T-cell (primary cell): ENCODE results near the gene FAM110C. TPM values are rescaled to one million over a fixed set of nuclear protein-coding genes. Genes with fewer than 3 reads are reported as not detected.
A peak's percentile ranks its signal among the peaks of the same experiment; 100 is the strongest.

Source experiments
- ATAC-seq, 4 experiments: fragments of 200-7000 bp in 3 of 4; fragments of 150-1000 bp in 1 of 4; cut with Tn5 transposase; replicated peaks in 1 of 4; 1 replicate in 3 of 4; 2 replicates in 1 of 4; pipeline ENCODE4 v1.10.0; 2021; ENCODE audit warnings: moderate library complexity in 3 of 4, mild to moderate bottlenecking in 2 of 4, moderate number of reproducible peaks in 1 of 4
- CTCF ChIA-PET, 2 donors: fragments of 300-600 bp; sonication (Branson Sonifier 250); formaldehyde crosslinking; loops; one replicate each; lab custom pipeline; 2022; ENCODE audit warnings: antibody characterized with exemption in 2 of 2; lab: Charles Lee
- POLR2A ChIA-PET, 2 donors: fragments of 300-600 bp; sonication (Branson Sonifier 250); formaldehyde crosslinking; loops; one replicate each; lab custom pipeline; 2022; ENCODE audit warnings: antibody characterized with exemption in 2 of 2; lab: Charles Lee
- DNase-seq, 35 experiments: peaks; one replicate each; pipeline versions ENCODE4 v3.0.0 to v3.0.0-alpha.2; 2013 to 2023
- H3K27ac ChIP-seq: one replicate; pipeline ENCODE4 v1.5.1; 2013; ENCODE audit warnings: low read length
- H3K27me3 ChIP-seq, 2 experiments: replicated peaks in 1 of 2; 1 replicate in 1 of 2; 2 replicates in 1 of 2; pipeline versions ENCODE4 v1.6.1 to v1.7.0; 2013; ENCODE audit warnings: low read length in 1 of 2, mixed read lengths in 1 of 2; ENCODE audit not compliant: control insufficient read depth in 2 of 2, insufficient read depth in 2 of 2; ENCODE audit errors: extremely low read depth in 1 of 2
- H3K36me3 ChIP-seq, 2 donors: 1 replicate in 1 of 2; 2 replicates in 1 of 2; pipeline versions ENCODE4 v1.6.1 to v1.7.0; 2013; ENCODE audit warnings: low read length in 1 of 2; ENCODE audit not compliant: control insufficient read depth in 2 of 2, insufficient read depth in 1 of 2; ENCODE audit errors: extremely low read depth in 1 of 2
- H3K4me1 ChIP-seq, 2 experiments: 1 replicate in 1 of 2; 2 replicates in 1 of 2; pipeline versions ENCODE4 v1.6.1 to v1.7.0; 2013; ENCODE audit warnings: low read length in 2 of 2, mixed read lengths in 1 of 2; ENCODE audit not compliant: insufficient read depth in 2 of 2, control insufficient read depth in 1 of 2; ENCODE audit errors: extremely low read depth in 1 of 2
- H3K4me3 ChIP-seq, 2 donors: 1 replicate in 1 of 2; 2 replicates in 1 of 2; pipeline versions ENCODE4 v1.5.1 to v1.7.0; 2013; ENCODE audit warnings: mild to moderate bottlenecking in 2 of 2, low read length in 1 of 2, moderate library complexity in 1 of 2; ENCODE audit not compliant: control insufficient read depth in 1 of 2; ENCODE audit errors: extremely low read depth in 1 of 2
- H3K9me3 ChIP-seq: 2 replicates; pipeline ENCODE4 v1.7.0; 2013
- H3K27ac Mint-ChIP-seq, 2 donors: one replicate each; pipeline ENCODE4 v1.8.0; 2020 to 2021; ENCODE audit warnings: mild to moderate bottlenecking in 2 of 2, mixed read lengths in 2 of 2
- H3K27me3 Mint-ChIP-seq, 2 donors: one replicate each; pipeline ENCODE4 v1.8.0; 2021 to 2022; ENCODE audit warnings: mixed read lengths in 2 of 2
- H3K36me3 Mint-ChIP-seq: one replicate; pipeline ENCODE4 v1.8.0; 2021; ENCODE audit warnings: mixed read lengths
- H3K4me1 Mint-ChIP-seq, 3 donors: one replicate each; pipeline ENCODE4 v1.8.0; 2020 to 2022; ENCODE audit warnings: mixed read lengths in 3 of 3, mild to moderate bottlenecking in 1 of 3
- H3K4me3 Mint-ChIP-seq, 3 donors: one replicate each; pipeline ENCODE4 v1.8.0; 2020 to 2022; ENCODE audit warnings: mild to moderate bottlenecking in 3 of 3, mixed read lengths in 3 of 3, moderate library complexity in 3 of 3
- H3K9me3 Mint-ChIP-seq, 3 donors: one replicate each; pipeline ENCODE4 v1.8.0; 2020 to 2022; ENCODE audit warnings: mixed read lengths in 3 of 3
- WGBS: methylation state at CpG from one replicate; pipeline ENCODE4 v1.1.5; 2013; ENCODE audit warnings: missing lambda C conversion rate; ENCODE audit not compliant: insufficient coverage; 5-methylcytosine and 5-hydroxymethylcytosine counted together
- total RNA-seq, 35 experiments: library from RNA in 6 of 35; stranded (reverse) in 6 of 35; fragments of 120-200 nt in 1 of 35; gene quantifications; one replicate each; pipeline versions ENCODE4 v1.2.1 to v1.2.4 and lab custom pipeline; 2013 to 2026

FAM110C gene, protein sequence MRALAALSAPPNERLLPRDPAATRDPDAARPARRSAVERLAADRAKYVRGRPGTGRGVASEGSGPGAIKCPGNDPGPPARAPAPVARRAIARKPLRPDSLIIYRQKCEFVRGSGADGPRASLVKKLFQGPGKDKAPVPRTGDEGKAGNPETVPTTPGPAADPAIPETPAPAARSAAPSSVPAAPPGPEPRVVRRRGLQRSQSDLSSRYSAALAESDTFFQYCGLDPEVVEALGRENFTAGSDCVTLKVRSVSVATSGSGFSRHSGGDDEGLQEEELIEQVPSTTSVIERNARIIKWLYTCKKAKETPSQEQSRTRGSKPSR
- total RNA-seq (1 to 10 TPM in 2 of 5 donors, under 1 TPM in 3; 0.35 to 1.9 (median 0.72) TPM), total RNA-seq (lab: John Stamatoyannopoulos, UW) (0.72 to 9.6 (median 2.4) reads per million in 29 experiments)
- 1.5 TPM for total RNA-seq (2013)

DNA sequence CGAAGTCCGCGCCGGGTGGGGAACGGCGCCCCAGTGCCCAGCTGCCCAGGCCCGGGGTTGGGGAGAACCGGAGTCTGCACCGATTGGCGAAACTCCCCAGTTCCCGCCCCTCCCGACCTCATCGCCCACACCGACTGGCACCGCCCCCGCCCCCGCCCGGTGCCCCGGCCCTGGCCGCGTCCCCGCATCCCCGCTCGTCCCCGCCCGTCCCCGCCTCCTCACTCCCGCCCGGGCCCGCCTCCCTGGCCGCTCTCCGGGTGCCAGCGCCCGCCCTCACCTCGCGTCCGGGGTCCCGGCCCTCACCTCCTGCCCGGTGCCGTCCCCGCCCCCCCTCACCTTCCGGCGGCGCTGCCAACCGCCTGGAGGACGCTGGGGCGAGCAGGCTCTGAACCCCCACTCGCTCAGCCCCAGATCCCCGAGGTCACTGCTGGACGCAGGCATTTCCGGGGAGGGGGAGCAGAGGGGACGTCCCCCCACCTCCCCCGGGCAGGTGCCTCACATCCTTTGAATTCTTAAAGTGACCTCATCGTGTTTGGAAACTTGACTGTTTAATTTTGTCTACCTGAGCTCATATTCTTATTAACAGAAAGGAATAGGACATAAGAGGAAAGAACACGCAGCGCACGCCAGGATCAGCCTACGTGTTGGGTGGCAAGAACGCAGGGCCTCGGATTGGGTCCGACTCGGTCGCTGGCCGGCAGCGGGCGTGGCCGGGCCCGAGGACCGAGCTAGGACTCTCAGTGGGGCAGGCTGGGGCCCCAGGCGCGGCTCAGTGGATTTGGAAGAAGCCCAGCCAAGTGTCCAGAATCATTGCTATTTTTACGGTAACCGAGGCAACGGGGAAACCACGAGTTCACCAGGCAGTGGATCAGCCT lies at the start of gene FAM110C:
Gene FAM110C, minus strand, starts transcription at position 35 of the 875 bp plus-strand sequence. CDS start 120 bp downstream, outside the sequence.
- peak within 1 kb of the TSS; percentile 18 for H3K27ac ChIP-seq
- H3K4me1 ChIP-seq: peaks cover 0 to 23% of the 10 kb centered on the region in 2 experiments
- DNase-seq (peak in 31 of 35 experiments; percentile 7 to 52 (median 26)), ATAC-seq (peak; percentile 62 to 79 (median 71))
- Mint-ChIP-seq H3K9me3 (no peaks in the 10 kb centered on the region), H3K27ac (peak within 1 kb of the TSS; percentile 8 to 32), H3K4me3 (peak within 1 kb of the TSS; percentile 74 to 88 (median 82)), H3K4me1 (peaks cover 11 to 17% (median 16%) of the 10 kb centered on the region in 3 donors), H3K27me3 (peaks cover 31 to 44% of the 10 kb centered on the region in 2 donors), H3K36me3 (no peaks in the 10 kb centered on the region)
- peaks cover 9 to 27% of the 10 kb centered on the region in 2 experiments for H3K27me3 ChIP-seq
- H3K36me3 ChIP-seq: no peaks in the 10 kb centered on the region
- H3K9me3 ChIP-seq: no peaks in the 10 kb centered on the region
- POLR2A ChIA-PET: no interaction called here
- CTCF ChIA-PET: no interaction called here
- peak within 1 kb of the TSS; percentile 44 to 53 for H3K4me3 ChIP-seq
- 8% methylated on average over 32 of the region's 75 CpGs for WGBS

DNA sequence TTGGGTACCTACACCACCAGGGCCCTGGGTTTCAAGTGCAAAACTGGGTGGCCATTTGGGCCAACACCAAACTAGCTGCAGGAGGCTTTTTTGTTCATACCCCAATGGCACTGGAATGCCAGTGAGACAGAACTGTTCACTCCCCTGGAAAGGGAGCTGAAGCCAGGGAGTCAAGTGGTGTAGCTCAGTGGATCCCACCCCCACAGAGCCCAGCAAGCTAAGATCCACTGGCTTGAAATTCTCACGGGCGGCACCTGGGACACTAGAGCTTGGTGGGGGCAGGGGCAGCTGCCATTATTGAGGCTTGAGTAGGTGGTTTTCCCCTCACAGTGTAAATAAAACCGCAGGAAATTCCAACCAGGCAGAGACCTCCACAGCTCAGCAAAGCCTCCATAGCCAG lies 46.0 kb upstream of the FAM110C start:
- no peak overlapping the region for H3K27ac ChIP-seq
- Mint-ChIP-seq H3K27ac (no peak overlapping the region), H3K4me1 (no peaks in the 10 kb centered on the region), H3K27me3 (peaks cover 22 to 23% of the 10 kb centered on the region in 2 donors), H3K4me3 (no peak overlapping the region), H3K9me3 (peaks cover 4 to 7% (median 5%) of the 10 kb centered on the region in 3 donors), H3K36me3 (no peaks in the 10 kb centered on the region)
- H3K36me3 ChIP-seq: no peaks in the 10 kb centered on the region
- no peaks in the 10 kb centered on the region for H3K9me3 ChIP-seq
- ChIA-PET POLR2A (no interaction called here), CTCF (no interaction called here)
- peaks cover 0 to 14% of the 10 kb centered on the region in 2 experiments for H3K27me3 ChIP-seq
- ATAC-seq: no peak
- no peak for DNase-seq
- H3K4me3 ChIP-seq: no peak overlapping the region
- WGBS: no CpG with 5 or more reads among the region's 3 CpGs
- H3K4me1 ChIP-seq: no peaks in the 10 kb centered on the region

DNA sequence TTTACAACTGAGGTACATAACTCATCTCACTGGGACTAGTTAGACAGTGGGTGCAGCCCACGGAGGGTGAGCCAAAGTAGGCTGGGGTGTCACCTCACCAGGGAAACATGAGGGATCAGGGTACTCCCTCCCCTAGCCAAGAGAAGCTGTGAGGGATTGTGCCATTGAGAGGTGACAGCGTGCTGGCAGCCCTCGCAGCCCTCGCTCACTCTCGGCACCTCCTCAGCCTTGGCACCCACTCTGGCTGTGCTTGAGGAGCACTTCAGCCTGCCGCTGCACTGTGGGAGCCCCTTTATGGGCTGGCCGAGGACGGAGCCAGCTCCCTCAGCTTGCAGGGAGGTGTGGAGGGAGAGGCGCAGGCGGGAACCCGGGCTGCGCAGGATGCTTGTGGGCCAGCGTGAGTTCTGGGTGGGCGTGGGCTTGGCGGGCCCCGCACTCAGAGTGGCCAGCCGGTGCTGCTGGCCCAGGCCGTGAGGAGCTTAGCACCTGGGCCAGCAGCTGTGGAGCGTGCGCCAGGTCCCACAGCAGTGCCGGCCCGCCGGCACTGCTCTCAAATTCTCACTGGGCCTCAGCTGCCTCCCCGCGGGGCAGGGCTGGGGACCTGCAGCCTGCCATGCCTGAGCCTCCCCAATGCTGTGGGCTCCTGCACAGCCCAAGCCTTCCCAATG lies 44.5 kb upstream of the FAM110C start:
- Histone ChIP-seq H3K4me1 (no peaks in the 10 kb centered on the region), H3K36me3 (no peaks in the 10 kb centered on the region), H3K27me3 (peaks cover 0 to 14% of the 10 kb centered on the region in 2 experiments), H3K27ac (no peak overlapping the region), H3K9me3 (no peaks in the 10 kb centered on the region), H3K4me3 (no peak overlapping the region)
- Mint-ChIP-seq H3K36me3 (no peaks in the 10 kb centered on the region), H3K4me3 (no peak overlapping the region), H3K27ac (no peak overlapping the region), H3K27me3 (peaks cover 19 to 22% of the 10 kb centered on the region in 2 donors), H3K4me1 (no peaks in the 10 kb centered on the region), H3K9me3 (peaks cover 0 to under 1% (median under 1%) of the 10 kb centered on the region in 3 donors)
- ATAC-seq: no peak
- ChIA-PET POLR2A (interaction anchor here in 1 of 2 donors (1.0 kb wide), 1 partner anchor 103 kb away, joined by 3 read pairs; no protein-coding TSS in a partner anchor), CTCF (interaction anchor here in 1 of 2 donors (0.8 kb wide), 1 partner anchor 16 kb away, joined by 4 read pairs; no protein-coding TSS in a partner anchor)
- 96% methylated on average over 21 of the region's 25 CpGs for WGBS
- no peak for DNase-seq

DNA sequence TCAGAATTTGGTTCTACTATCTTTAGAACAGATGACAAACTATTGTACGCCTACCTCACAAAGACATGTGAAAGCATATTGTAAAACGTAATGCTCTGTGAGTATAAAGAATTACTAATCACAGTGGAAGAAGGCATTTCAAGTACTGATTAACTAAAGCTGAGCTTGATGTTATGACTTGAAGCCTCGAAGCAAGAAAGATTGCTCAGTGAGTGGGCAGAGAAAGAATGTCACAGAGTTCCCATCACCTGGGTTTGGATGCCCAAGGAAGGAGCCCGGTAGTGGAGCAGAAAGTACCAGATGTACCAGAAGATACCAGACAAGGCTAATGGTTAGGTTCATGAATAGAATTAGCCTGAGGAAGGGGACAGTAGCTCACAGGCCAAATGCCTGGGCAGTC lies 39.5 kb upstream of the FAM110C start:
- no peaks in the 10 kb centered on the region for H3K9me3 Mint-ChIP-seq
- POLR2A ChIA-PET: no interaction called here
- H3K27ac Mint-ChIP-seq: no peak overlapping the region

DNA sequence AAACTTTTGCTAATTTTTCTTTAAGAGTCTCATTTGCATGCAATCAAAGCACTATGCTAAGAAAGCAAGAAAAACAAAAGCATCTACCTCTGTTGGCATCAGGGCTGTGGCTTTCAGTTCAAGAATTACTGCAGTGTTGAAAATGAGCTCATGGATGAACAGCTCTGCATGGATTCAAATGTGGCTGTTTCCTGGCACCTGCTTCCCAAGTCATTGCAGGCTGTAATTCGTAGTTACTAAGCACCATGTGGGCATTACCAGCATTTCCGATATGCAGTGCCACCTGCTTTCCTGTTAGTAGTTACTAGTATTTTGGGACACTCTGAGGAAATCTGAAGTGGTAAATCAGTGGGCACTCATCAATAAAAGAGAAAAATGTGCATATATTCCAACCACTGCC lies 37.8 kb upstream of the FAM110C start:
- no peak overlapping the region for H3K27ac ChIP-seq
- H3K4me1 ChIP-seq: no peaks in the 10 kb centered on the region
- Mint-ChIP-seq H3K4me3 (no peak overlapping the region), H3K4me1 (no peaks in the 10 kb centered on the region), H3K36me3 (no peaks in the 10 kb centered on the region), H3K9me3 (no peaks in the 10 kb centered on the region), H3K27ac (no peak overlapping the region), H3K27me3 (peaks cover 25 to 26% of the 10 kb centered on the region in 2 donors)
- ATAC-seq: no peak
- no peak overlapping the region for H3K4me3 ChIP-seq
- CTCF ChIA-PET: no interaction called here
- peaks cover 0 to 7% of the 10 kb centered on the region in 2 experiments for H3K27me3 ChIP-seq
- DNase-seq: no peak
- H3K9me3 ChIP-seq: no peaks in the 10 kb centered on the region
- POLR2A ChIA-PET: no interaction called here
- H3K36me3 ChIP-seq: no peaks in the 10 kb centered on the region
- no CpG with 5 or more reads among the region's 2 CpGs for WGBS

More for the DNA sequence above, 39.5 kb upstream of the FAM110C start:
- H3K9me3 ChIP-seq: no peaks in the 10 kb centered on the region
- H3K4me1 Mint-ChIP-seq: no peaks in the 10 kb centered on the region
- CTCF ChIA-PET: no interaction called here
- ATAC-seq: no peak
- H3K36me3 ChIP-seq: no peaks in the 10 kb centered on the region
- 14% methylated on average over 1 of the region's 4 CpGs for WGBS
- H3K36me3 Mint-ChIP-seq: no peaks in the 10 kb centered on the region
- no peak for DNase-seq
- H3K4me1 ChIP-seq: no peaks in the 10 kb centered on the region
- H3K4me3 Mint-ChIP-seq: no peak overlapping the region
- peaks cover 0 to 10% of the 10 kb centered on the region in 2 experiments for H3K27me3 ChIP-seq
- no peak overlapping the region for H3K4me3 ChIP-seq
- no peak overlapping the region for H3K27ac ChIP-seq
- H3K27me3 Mint-ChIP-seq: peaks cover 18 to 24% of the 10 kb centered on the region in 2 donors
